GM19328 (cell line): ENCODE data around the gene TBX6.

Experiments used
- ATAC-seq: cut with Tn5 transposase; IDR thresholded peaks from one replicate; pipeline ENCODE4 v1.9.1; 2021; ENCODE audit warnings: mild to moderate bottlenecking, moderate library complexity; ENCODE audit not compliant: unreplicated experiment

Gene TBX6

GRCh38 chr16:30113711-30114333, 22.1 kb upstream of the TBX6 start:
- ATAC-seq: no peak

GRCh38 chr16:30113031-30113710, 21.4 kb upstream of the TBX6 start, which contains the start of gene GDPD3:
TSS of gene GDPD3 (minus strand) at chr16:30113537. CDS start at chr16:30113478, 59 bp downstream.
- no peak for ATAC-seq

GRCh38 chr16:30112197-30113030, 20.7 kb upstream of the TBX6 start:
- ATAC-seq: no peak

GRCh38 chr16:30110661-30111060, 18.9 kb upstream of the TBX6 start:
- ATAC-seq: no peak

GRCh38 chr16:30108059-30108850, 16.5 kb upstream of the TBX6 start:
- no peak for ATAC-seq

GRCh38 chr16:30104492-30104891, 12.8 kb upstream of the TBX6 start:
- ATAC-seq: no peak

- no peak for ATAC-seq
Measured at GRCh38 chr16:30104090-30104489, 12.4 kb upstream of the TBX6 start.

- ATAC-seq: no peak
Measured at GRCh38 chr16:30096862-30097563, 5.3 kb upstream of the TBX6 start.

GRCh38 chr16:30096105-30096861, 4.6 kb upstream of the TBX6 start, which contains the start of gene YPEL3:
TSS of gene YPEL3 (minus strand) at chr16:30096213. CDS start at chr16:30095482, 731 bp downstream.
- no peak for ATAC-seq

GRCh38 chr16:30095166-30096078, 3.7 kb upstream of the TBX6 start:
- ATAC-seq: no peak

- no peak for ATAC-seq
Measured at GRCh38 chr16:30094541-30095165, 2.9 kb upstream of the TBX6 start.

GRCh38 chr16:30092373-30093010, 768 bp upstream of the TBX6 start:
- no peak for ATAC-seq

- no peak for ATAC-seq
Measured at GRCh38 chr16:30090610-30091331, 953 bp downstream of the TBX6 start.

- ATAC-seq: no peak
Measured at GRCh38 chr16:30088832-30089624, 2.7 kb downstream of the TBX6 start.

GRCh38 chr16:30088237-30088831, 3.4 kb downstream of the TBX6 start:
- ATAC-seq: no peak
